Measurements from ENCODE around the gene IL1RAP.
A peak's percentile ranks its signal among the peaks of the same experiment; 100 is the strongest.

Gene IL1RAP

GRCh38 chr3:190577225-190577624 is 63.3 kb downstream of the IL1RAP start:
- DNase-seq (ENCODE audit: low read depth) = no peak

- no peak for DNase-seq (ENCODE audit: low read depth)
Observed at GRCh38 chr3:190579514-190580137, 65.7 kb downstream of the IL1RAP start.

GRCh38 chr3:190580417-190580816 is 66.5 kb downstream of the IL1RAP start:
- no peak for DNase-seq (ENCODE audit: low read depth)

DNA sequence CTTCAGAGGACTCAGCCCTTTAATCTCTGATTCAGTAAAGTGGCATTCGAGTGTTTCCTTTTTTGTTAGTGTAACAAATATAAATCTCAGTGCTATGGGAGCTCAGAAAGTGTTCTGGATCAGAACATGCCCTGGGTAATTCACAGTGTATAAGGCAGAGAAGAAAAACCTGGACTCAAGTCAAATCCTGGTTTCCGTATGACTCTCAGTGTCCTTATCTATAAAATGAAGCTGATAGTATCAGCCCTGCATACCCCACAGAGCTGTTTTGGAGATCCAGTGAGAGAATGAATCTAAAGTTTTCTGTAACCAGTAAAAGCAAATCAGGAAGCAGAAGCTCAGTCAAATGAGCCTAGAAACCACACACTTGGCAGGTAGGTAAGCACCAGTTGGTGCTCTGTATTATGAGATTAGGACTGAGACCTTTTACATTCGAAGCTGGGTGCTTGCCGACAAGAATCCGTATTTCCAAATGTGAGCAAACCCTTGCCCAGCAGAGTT is 67.2 kb downstream of the IL1RAP start:
- peak; percentile 26 for DNase-seq (ENCODE audit: low read depth)

DNA sequence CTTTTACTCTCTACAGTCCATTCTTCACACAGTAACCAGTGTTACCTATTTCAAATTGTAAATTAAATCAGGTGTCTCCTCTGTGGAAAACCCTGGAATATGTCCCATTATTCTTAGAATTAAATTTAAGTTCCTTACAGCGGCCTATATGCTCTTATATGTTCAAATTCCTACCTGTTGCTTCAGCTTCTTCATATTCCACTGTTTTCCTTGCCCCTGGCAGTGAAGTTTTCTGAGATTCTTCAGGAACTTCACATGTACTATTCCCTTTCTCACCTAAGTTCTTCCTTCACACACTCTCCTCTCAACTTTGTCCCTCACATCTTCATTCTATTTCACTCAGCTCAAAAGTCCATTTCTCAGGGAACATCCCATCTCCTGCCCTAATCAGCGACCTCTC is 68.8 kb downstream of the IL1RAP start:
- no peak for DNase-seq (ENCODE audit: low read depth)

DNA sequence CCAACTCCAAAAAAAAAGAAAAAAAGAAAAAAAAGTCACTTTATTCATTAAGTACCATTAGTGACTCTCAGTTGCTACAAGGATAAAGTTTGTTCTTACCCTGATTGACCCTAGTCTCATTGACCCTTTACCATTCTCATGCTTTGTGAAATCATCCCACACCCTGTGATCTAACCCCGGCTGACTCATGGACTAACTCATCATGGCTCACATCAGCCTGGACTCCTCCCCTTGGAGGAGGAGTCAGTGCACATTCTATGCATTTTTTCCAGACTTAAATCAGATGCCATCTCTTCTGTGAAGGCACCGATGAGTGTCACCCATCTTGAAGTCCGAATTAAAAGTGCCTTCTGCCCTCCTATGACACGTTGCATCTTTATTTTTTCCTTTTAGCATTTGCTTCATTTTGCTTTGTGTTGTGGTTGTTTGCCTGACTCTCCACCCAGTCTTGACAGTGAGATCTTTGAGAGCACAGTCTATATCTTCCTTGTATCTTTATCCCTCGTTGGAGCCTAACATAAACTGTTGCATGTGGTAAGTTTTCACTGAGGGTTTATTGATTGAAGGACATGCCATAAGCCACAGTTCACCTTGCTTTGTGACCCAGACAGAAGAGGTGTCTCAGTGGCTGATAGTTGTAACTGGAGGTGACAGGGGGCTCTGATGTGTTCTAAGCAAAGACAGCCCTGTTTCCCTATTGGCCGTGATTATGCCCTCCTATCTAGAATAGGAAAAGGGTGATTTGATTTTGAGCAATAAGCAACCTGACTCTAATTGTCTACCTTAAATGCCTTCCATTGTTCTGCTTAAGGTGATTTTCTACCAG is 72.1 kb downstream of the IL1RAP start:
- peak; percentile 93 for DNase-seq (ENCODE audit: low read depth)

GRCh38 chr3:190586631-190587011 is 72.7 kb downstream of the IL1RAP start:
- DNase-seq (ENCODE audit: low read depth) = peak; percentile 38

DNA sequence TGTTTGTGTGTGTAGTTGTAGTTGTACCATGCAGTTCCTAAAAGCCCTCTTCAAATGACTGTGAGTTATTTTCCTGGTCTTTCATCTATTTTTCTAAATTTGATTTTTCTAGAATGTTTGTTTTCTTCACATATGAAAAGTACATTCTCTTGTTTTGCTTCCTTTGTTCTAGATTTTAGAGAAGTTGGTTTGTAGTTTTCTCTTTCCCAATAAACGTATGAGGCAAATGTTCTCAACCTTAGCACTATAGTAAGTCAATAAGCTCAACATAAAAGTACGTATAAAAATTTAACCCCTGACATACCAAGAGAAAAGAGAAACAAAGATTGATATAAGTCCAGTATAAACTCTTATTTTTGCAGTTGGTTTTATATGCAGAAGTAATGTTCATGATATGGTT is 74.7 kb downstream of the IL1RAP start:
- no peak for DNase-seq (ENCODE audit: low read depth)

DNA sequence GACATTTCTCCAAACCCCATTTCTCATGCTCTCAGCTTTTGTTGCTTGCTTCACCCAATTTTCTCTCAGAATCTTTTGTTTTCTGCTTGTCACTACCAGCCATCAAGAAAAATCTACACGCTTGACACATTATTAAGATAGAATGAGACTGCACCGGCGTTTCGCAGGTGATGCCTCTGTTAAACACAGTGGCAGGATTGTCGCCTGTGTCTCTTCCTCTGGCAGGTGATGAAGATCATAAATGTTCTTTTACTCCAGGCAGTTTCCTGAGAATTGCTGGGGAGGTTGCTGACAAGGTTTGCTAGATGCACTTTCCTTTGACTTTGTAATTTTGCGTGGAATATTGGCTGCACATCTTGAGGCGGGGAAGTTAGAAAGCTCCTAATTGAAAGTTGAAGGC is 75.4 kb downstream of the IL1RAP start:
- DNase-seq (ENCODE audit: low read depth) = no peak

DNA sequence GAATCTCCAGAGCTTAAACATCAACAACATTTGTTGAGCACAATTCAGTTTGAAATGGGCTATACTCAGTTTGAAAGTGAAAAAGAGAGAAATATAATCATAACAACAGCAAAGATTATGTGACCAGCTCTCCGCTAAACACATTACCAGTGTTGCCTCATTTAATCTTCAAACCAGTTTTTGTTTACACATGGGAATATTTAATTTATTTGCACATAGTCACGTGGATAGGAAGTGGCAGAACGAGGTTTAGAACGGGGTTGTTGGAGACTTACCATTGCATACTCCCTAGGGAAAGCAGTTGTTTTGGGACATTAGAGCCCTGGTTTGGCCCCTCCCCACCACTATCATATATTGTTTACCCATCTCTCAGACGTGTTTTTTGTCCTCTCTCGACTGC is 77.2 kb downstream of the IL1RAP start:
- no peak for DNase-seq (ENCODE audit: low read depth)

GRCh38 chr3:190593075-190593474 is 79.2 kb downstream of the IL1RAP start:
- no peak for DNase-seq (ENCODE audit: low read depth)

DNA sequence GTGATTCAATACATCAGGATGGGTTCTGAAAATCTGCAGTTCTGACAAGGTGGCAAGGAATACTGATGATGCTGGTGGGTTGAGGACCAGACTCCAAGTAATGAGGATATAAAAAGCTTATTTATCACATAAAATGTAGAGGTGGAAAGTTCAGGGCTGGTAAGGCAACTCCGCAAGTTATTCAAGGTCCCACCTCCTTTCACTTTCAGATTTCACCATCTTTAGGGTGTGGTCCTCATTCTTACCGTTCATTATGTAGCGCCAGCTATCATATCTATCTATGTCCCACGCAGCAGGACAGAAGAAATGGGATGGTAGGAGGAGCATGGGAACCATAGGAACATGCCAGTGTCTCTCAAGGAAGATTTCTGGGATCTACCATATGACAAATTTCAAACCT is 80.3 kb downstream of the IL1RAP start:
- no peak for DNase-seq (ENCODE audit: low read depth)

DNA sequence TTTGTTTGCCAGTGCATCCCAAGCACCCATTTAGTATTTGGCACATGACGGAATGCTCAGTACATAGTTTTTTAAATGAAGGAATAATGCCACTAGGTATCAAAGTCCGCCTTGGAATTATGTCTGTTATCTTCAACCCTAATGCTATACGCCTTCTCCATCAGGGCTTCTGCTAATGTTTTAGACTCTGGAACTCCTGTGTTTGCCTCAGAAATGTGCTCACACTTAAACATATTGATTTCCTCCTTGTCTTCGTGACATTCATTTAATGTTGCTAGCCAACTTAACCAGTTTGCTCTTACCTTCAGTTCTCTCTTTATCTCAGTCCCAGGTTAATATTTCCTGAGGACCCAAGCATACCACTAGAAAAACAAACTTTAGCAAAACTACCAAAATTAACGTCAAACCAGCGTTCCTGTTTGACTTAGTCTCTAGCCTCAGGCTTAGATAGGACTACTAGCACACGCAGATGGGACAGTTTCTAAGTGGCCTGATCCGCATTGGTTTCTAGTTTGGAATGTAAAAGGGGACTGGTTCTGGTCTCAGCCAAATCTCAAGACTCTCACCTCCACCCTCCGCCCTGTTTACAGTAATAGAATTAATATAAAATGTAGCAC is 81.4 kb downstream of the IL1RAP start:
- no peak for DNase-seq (ENCODE audit: low read depth)

DNA sequence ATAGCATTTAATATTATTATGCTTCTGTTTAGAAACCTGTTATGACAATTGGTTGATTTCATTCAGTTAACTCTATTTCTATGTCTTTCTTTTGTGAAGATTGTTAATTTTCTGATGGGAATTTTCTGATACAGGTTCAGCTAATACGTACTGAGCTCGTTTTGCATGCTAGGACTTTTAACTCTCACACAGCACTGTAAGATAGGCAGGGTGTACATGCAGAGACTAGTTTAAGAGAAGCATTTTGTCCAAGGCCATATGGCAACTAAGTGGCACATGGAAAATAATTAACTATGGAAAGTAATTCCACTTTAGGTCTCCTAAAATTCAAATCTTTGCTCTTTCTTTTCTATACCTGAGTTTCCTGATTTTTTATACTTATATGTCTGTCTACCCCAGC is 81.9 kb downstream of the IL1RAP start:
- no peak for DNase-seq (ENCODE audit: low read depth)

DNA sequence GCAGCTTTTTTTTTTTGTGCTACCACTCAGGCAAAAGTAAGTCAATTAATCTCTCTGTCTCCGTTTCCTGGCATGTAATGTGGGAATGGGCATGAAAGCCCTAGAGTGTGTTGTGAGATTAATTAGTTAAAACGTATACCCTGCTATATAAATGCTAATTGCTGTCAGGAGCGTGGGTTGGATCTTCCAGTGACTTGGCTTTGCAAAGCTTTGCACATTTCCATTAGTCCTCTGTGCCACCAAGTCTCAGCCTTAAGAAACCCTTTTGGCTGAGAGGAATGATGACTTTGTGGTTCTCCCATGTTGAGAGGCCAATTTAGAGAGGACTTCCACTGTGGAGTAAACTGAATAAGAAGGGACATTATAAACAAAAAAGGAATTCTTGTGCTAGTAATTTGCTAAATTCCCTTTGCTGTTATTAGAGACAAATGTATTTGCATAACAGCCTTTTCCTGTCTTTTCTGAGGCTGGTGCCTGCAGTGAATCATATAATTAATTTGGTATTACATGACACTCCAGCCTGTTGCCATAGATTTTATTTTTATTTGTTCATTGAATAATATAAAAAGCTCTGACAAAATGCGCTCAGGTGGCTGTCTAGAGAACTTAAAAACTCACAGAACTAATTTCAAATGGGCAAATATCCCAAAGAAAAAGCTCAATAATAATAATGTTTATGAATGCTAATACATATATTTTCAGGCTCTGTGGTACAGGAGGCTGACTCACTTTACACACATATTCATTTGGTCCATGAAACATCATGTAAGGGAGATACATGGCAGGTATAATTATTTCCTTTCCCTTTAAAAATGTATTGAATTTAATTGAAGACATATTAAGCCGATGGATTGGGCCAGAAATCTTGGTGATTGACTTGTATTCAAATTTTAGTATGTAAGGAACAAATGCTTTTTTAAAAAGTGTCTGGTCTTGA is 82.7 kb downstream of the IL1RAP start:
- DNase-seq (ENCODE audit: low read depth) = peak; percentile 40

- no peak for DNase-seq (ENCODE audit: low read depth)
Observed at GRCh38 chr3:190597291-190597690, 83.4 kb downstream of the IL1RAP start.

DNA sequence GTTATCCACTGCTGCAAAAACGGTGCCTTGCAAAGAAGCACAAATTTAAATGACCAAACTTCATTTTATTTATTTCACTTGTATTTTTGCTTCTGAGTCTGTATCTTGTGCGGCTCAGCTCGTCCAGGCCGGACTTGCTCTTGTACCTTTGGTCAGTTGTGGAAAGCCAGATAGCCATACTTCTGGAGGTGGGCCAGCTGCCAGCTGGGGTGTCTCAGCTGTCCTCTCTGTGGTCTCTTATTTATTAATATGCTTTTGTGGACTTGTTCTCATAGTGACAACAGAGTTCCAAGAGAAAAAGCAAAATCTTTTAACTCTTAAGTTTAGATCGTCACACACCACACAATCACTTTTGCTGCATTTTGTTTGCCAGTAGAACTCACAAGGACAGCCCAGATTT is 87.7 kb downstream of the IL1RAP start:
- no peak for DNase-seq (ENCODE audit: low read depth)

GRCh38 chr3:190605385-190605784 is 91.5 kb downstream of the IL1RAP start:
- DNase-seq (ENCODE audit: low read depth) = no peak

- DNase-seq (ENCODE audit: low read depth) = no peak
Observed at GRCh38 chr3:190606596-190606995, 92.7 kb downstream of the IL1RAP start.

DNA sequence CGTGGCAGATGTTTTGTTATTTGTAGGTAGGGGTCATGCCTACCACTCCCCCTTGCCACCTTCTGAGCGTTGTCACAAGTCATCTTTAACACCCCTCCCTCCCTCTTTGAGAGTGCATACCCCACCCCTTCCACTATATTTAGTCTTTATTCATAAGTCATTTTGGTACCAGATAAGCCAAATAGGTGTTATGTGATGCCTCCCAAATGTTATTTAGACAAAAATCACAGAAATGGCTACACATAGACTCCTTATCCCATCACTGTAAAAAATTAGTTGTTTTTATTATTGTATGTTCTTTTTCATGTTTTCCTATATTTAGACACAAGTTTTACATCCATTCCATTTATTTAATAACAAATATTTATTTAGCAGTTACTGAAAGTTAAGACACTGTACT is 93.1 kb downstream of the IL1RAP start:
- no peak for DNase-seq (ENCODE audit: low read depth)

- DNase-seq (ENCODE audit: low read depth) = no peak
Observed at GRCh38 chr3:190608850-190609589, 95.1 kb downstream of the IL1RAP start.

All from fibroblast of gingiva (primary cell).